SK-N-SH (cell line): ENCODE measurements around the gene PWP1. TPM values are rescaled to one million over a fixed set of nuclear protein-coding genes. Genes with fewer than 3 reads are reported as not detected.
A peak's percentile ranks its signal among the peaks of the same experiment; 100 is the strongest.

Source experiments
- CTCF ChIA-PET: fragments of 300-600, 350-600 bp; formaldehyde crosslinking; extraction: SDS; loops from one replicate; lab custom pipeline; 2021; lab: Yijun Ruan, JAX
- POLR2A ChIA-PET: fragments of 350-600 bp; sonication (Branson Sonifier 250); formaldehyde crosslinking; extraction: SDS; loops from one replicate; lab custom pipeline; 2020; ENCODE audit warnings: antibody characterized with exemption, inconsistent platforms; lab: Yijun Ruan, JAX
- DNase-seq: peaks from one replicate; pipeline ENCODE4 v3.0.0; 2012
- H2AFZ ChIP-seq: fragments of 200-600 bp; sonication (generic); 2 replicates; pipeline ENCODE4 v1.8.1; 2016; ENCODE audit warnings: antibody characterized with exemption, mild to moderate bottlenecking, low read depth
- H3F3A ChIP-seq: fragments of 200-600 bp; sonication (generic); replicated peaks from 2 replicates; pipeline ENCODE3; 2016; ENCODE audit warnings: antibody characterized with exemption, mild to moderate bottlenecking; ENCODE audit not compliant: insufficient read depth
- H3K27ac ChIP-seq, 2 experiments: fragments of 200-500 bp in 1 of 2; fragments of 200-600 bp in 1 of 2; sonication (Bioruptor generic) in 1 of 2; sonication (generic), shearing (Covaris generic) in 1 of 2; 2 replicates each; pipeline versions ENCODE4 v1.5.1 to v1.6.1; 2014 to 2016; ENCODE audit warnings: low read depth in 2 of 2, inconsistent platforms in 1 of 2, low read length in 1 of 2, mild to moderate bottlenecking in 1 of 2, mixed read lengths in 1 of 2
- H3K27me3 ChIP-seq: fragments of 200-600 bp; sonication (generic), shearing (Covaris generic); 2 replicates; pipeline ENCODE4 v1.6.1; 2016; ENCODE audit warnings: mixed run types; ENCODE audit not compliant: insufficient read depth
- H3K36me3 ChIP-seq, 2 experiments: fragments of 200-500 bp in 1 of 2; fragments of 200-600 bp in 1 of 2; sonication (Bioruptor generic) in 1 of 2; sonication (generic) in 1 of 2; replicated peaks in 1 of 2; 2 replicates each; pipeline versions ENCODE3 to v1.5.1; 2014 to 2016; ENCODE audit warnings: low read length in 1 of 2, mild to moderate bottlenecking in 1 of 2; ENCODE audit not compliant: insufficient read depth in 2 of 2, control insufficient read depth in 1 of 2
- H3K4me1 ChIP-seq, 2 experiments: fragments of 200-500 bp in 1 of 2; fragments of 200-600 bp in 1 of 2; sonication (Bioruptor generic) in 1 of 2; sonication (generic), shearing (Covaris generic) in 1 of 2; 2 replicates each; pipeline versions ENCODE4 v1.5.1 to v1.6.1; 2014 to 2016; ENCODE audit warnings: low read depth in 1 of 2, low read length in 1 of 2, mixed run types in 1 of 2; ENCODE audit not compliant: insufficient read depth in 2 of 2, control insufficient read depth in 1 of 2
- H3K4me2 ChIP-seq: fragments of 200-600 bp; sonication (generic), shearing (Covaris generic); 2 replicates; pipeline ENCODE4 v1.6.1; 2017; ENCODE audit warnings: mixed run types
- H3K4me3 ChIP-seq, 2 experiments: fragments of 200-500 bp in 1 of 2; fragments of 200-600 bp in 1 of 2; sonication (Bioruptor generic) in 1 of 2; sonication (generic), shearing (Covaris generic) in 1 of 2; 2 replicates each; pipeline versions ENCODE4 v1.5.1 to v1.8.1; 2014 to 2016; ENCODE audit warnings: low read depth in 2 of 2, inconsistent platforms in 1 of 2, low read length in 1 of 2, mild to moderate bottlenecking in 1 of 2, mixed read lengths in 1 of 2, moderate library complexity in 1 of 2
- H3K79me2 ChIP-seq: fragments of 200-600 bp; sonication (generic); 2 replicates; pipeline ENCODE4 v1.8.1; 2017; ENCODE audit warnings: mild to moderate bottlenecking; ENCODE audit not compliant: insufficient read depth
- H3K9ac ChIP-seq: fragments of 200-600 bp; sonication (generic); 2 replicates; pipeline ENCODE4 v1.6.1; 2017; ENCODE audit warnings: mixed run types
- H3K9me2 ChIP-seq: fragments of 200-600 bp; sonication (generic); 2 replicates; pipeline ENCODE4 v1.6.1; 2017; ENCODE audit warnings: mixed run types
- H3K9me3 ChIP-seq: fragments of 200-600 bp; sonication (generic); 2 replicates; pipeline ENCODE4 v1.6.1; 2017; ENCODE audit warnings: mixed run types, mild to moderate bottlenecking, moderate library complexity
- H4K20me1 ChIP-seq: fragments of 200-600 bp; sonication (generic); 2 replicates; pipeline ENCODE4 v1.6.1; 2017; ENCODE audit warnings: mild to moderate bottlenecking, mixed run types; ENCODE audit not compliant: insufficient read depth
- CHD2 ChIP-seq: fragments of 150-350 bp; IDR thresholded peaks from 2 replicates; pipeline ENCODE4 v1.6.1; 2018; ENCODE audit warnings: low read length; ENCODE audit not compliant: partially characterized antibody
- ELF1 ChIP-seq: IDR thresholded peaks from 2 replicates; pipeline ENCODE4 v1.4.0; 2012
- EP300 ChIP-seq, 2 experiments: IDR thresholded peaks; 2 replicates each; pipeline versions ENCODE4 v1.4.0 to v1.6.1; 2012; ENCODE audit warnings: borderline replicate concordance in 1 of 2, low read depth in 1 of 2, low read length in 1 of 2
- EZH2phosphoT487 ChIP-seq: fragments of 200-600 bp; sonication (generic); IDR thresholded peaks from 2 replicates; pipeline ENCODE4 v1.6.1; 2017; ENCODE audit warnings: low read depth, mixed run types, mild to moderate bottlenecking, antibody characterized with exemption, moderate library complexity, borderline replicate concordance
- FOSL2 ChIP-seq: IDR thresholded peaks from 2 replicates; pipeline ENCODE4 v1.4.0; 2012; ENCODE audit warnings: low read depth, mild to moderate bottlenecking, moderate library complexity, borderline replicate concordance
- FOXJ3 ChIP-seq: sonication (generic); formaldehyde crosslinking; IDR thresholded peaks from 2 replicates; pipeline ENCODE4 v1.5.1; 2020; ENCODE audit warnings: mild to moderate bottlenecking, missing genetic modification reagents
- FOXM1 ChIP-seq: IDR thresholded peaks from 2 replicates; pipeline ENCODE4 v1.4.0; 2012; ENCODE audit warnings: low read depth, mild to moderate bottlenecking
- GATA2 ChIP-seq: sonication (generic); formaldehyde crosslinking; IDR thresholded peaks from 2 replicates; pipeline ENCODE4 v1.5.0; 2020; ENCODE audit warnings: mild to moderate bottlenecking, missing genetic modification reagents
- JUND ChIP-seq: IDR thresholded peaks from 2 replicates; pipeline ENCODE4 v1.4.0; 2012
- NFIC ChIP-seq: IDR thresholded peaks from 2 replicates; pipeline ENCODE4 v1.4.0; 2012; ENCODE audit warnings: borderline replicate concordance
- NRF1 ChIP-seq: IDR thresholded peaks from 2 replicates; pipeline ENCODE4 v1.6.1; 2012; ENCODE audit warnings: low read depth, mild to moderate bottlenecking, low read length
- POLR2AphosphoS5 ChIP-seq: IDR thresholded peaks from 2 replicates; pipeline ENCODE4 v1.6.1; 2012; ENCODE audit warnings: low read depth, low read length
- RCOR1 ChIP-seq: fragments of 150-350 bp; IDR thresholded peaks from 2 replicates; pipeline ENCODE4 v1.6.1; 2017; ENCODE audit warnings: antibody characterized with exemption, low read length
- RFX5 ChIP-seq: IDR thresholded peaks from 2 replicates; pipeline ENCODE4 v1.6.1; 2012; ENCODE audit warnings: mild to moderate bottlenecking, improper control_type of control experiment, low read length
- RXRA ChIP-seq: IDR thresholded peaks from 2 replicates; pipeline ENCODE4 v1.4.0; 2012; ENCODE audit warnings: low read depth, mild to moderate bottlenecking, borderline replicate concordance
- SIN3A ChIP-seq: IDR thresholded peaks from 2 replicates; pipeline ENCODE4 v1.6.1; 2012; ENCODE audit warnings: low read depth, mild to moderate bottlenecking, low read length, moderate library complexity, borderline replicate concordance
- TAF1 ChIP-seq: IDR thresholded peaks from 2 replicates; pipeline ENCODE4 v1.6.1; 2012; ENCODE audit warnings: low read depth, mild to moderate bottlenecking, low read length, moderate library complexity, borderline replicate concordance
- TCF12 ChIP-seq: IDR thresholded peaks from 2 replicates; pipeline ENCODE4 v1.4.0; 2012
- TEAD4 ChIP-seq: IDR thresholded peaks from 2 replicates; pipeline ENCODE4 v1.4.0; 2012; ENCODE audit warnings: mild to moderate bottlenecking, borderline replicate concordance; ENCODE audit not compliant: insufficient read depth
- YY1 ChIP-seq: IDR thresholded peaks from 2 replicates; pipeline ENCODE4 v1.4.0; 2012; ENCODE audit warnings: low read depth, mild to moderate bottlenecking
- WGBS: methylation state at CpG from one replicate; pipeline ENCODE4 v1.1.6; 2017; ENCODE audit warnings: low lambda C conversion rate; 5-methylcytosine and 5-hydroxymethylcytosine counted together
- polyA plus RNA-seq, 3 experiments: library from polyadenylated mRNA; depleted of rRNA; stranded (reverse); fragments of >200 nt; gene quantifications; 2 replicates each; pipeline ENCODE4 v1.2.3, GENCODE V29; 2012
- TF ChIP-seq, protein P1 (sequence below): IDR thresholded peaks from 2 replicates; pipeline ENCODE4 v1.4.0; 2012; ENCODE audit warnings: low read depth, borderline replicate concordance
- TF ChIP-seq, protein P2 (sequence below): fragments of 150-350 bp; IDR thresholded peaks from 2 replicates; pipeline ENCODE4 v1.6.1; 2017; ENCODE audit warnings: antibody characterized with exemption, low read length, low read depth, borderline replicate concordance
- TF ChIP-seq, protein P3 (sequence below): IDR thresholded peaks from 2 replicates; pipeline ENCODE4 v1.4.0; 2012; ENCODE audit warnings: low read depth, borderline replicate concordance
- TF ChIP-seq, protein P4 (sequence below): fragments of 200-600 bp; sonication (generic); IDR thresholded peaks from 2 replicates; pipeline ENCODE4 v1.6.1; 2017; ENCODE audit warnings: antibody characterized with exemption, mild to moderate bottlenecking, moderate library complexity
- TF ChIP-seq, protein P5 (sequence below): IDR thresholded peaks from 2 replicates; pipeline ENCODE4; 2012
- TF ChIP-seq, protein P6 (sequence below): IDR thresholded peaks from 2 replicates; pipeline ENCODE4 v1.4.0; 2012; ENCODE audit warnings: low read depth

Gene PWP1
- polyA plus RNA-seq (2012; rRNA removed) = 129 and 165 TPM in 2 replicates
- 146 and 181 TPM in 2 replicates for polyA plus RNA-seq (2012; cell fraction: cytosol; rRNA removed)
- polyA plus RNA-seq (2012; cell fraction: nucleus; rRNA removed) = 103 and 127 TPM in 2 replicates

DNA sequence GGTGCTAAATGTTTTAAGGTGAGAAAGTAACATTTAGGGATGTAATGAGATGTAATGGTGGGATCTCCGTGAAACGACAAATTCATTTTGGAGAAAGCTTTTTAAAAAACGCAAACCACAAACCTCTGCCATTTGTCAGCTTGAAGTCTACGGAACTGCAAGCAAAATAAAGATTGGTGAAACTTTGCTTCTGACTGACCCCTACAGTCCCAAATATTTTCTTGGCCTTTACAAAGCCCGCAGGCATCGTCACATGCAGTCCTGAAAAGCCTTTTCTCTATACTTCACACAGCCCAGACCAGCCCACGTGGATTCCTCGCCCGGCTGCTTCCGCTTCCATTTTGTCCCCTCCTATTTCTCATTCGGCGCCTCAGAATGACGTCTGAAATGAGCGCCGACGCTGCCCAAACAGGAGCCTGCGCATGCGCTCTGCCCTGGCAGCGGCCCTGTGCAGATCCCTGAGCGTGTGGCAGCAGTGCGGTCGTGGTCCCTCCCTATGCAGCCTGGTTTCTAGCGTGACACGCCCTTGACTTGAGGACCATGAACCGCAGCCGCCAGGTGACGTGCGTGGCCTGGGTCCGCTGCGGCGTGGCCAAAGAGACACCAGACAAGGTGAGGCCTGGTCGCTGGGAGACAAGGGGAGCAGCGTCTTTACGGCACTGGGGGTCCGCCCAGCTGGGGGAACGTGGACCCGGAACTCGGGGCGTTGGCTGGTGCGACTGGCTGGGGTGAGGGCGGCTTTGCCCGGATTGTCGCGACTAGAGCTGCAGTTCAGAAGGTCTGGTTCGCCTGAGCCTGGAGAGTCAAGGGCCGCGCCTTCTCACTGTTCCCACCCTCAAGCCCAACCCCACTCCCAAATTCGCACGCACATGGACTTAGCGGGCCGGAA is at the start of gene PWP1:
TSS of gene PWP1 (plus strand) at position 440 of the 889 bp plus-strand sequence. CDS start at position 541, 101 bp downstream.
- DNase-seq = peak; percentile 98
- peaks cover 4% of the 10 kb centered on the region for H3F3A ChIP-seq
- peak within 1 kb of the TSS; percentile 93 for H3K4me2 ChIP-seq
- H3K27ac ChIP-seq = peak within 1 kb of the TSS; percentile 59 to 70
- H4K20me1 ChIP-seq = no peaks in the 10 kb centered on the region
- H3K9ac ChIP-seq = peak within 1 kb of the TSS; percentile 95
- H3K4me3 ChIP-seq = peak within 1 kb of the TSS; percentile 88 to 96
- peak within 1 kb of the TSS; percentile 99 for H2AFZ ChIP-seq
- H3K9me3 ChIP-seq = no peaks in the 10 kb centered on the region
- ChIA-PET POLR2A (interaction anchor here (0.7 kb wide), 2 partner anchors 13 to 31 kb away, joined by 3 read pairs; no protein-coding TSS in a partner anchor), CTCF (interaction anchor here (0.7 to 1.9 kb wide), 6 partner anchors 9 to 554 kb away, joined by 3 to 8 read pairs (median 4); no protein-coding TSS in a partner anchor)
- no peaks in the 10 kb centered on the region for H3K9me2 ChIP-seq
- H3K27me3 ChIP-seq = no peaks in the 10 kb centered on the region; the same call in 1 of the 2 replicates
- peaks cover 18 to 21% of the 10 kb centered on the region in 2 experiments for H3K36me3 ChIP-seq
- WGBS = 1% methylated on average over 19 of the region's 51 CpGs
- peaks cover 38% of the 10 kb centered on the region for H3K79me2 ChIP-seq
- H3K4me1 ChIP-seq = peaks cover 0 to 7% of the 10 kb centered on the region in 2 experiments; a peak in 2 of 4 replicates
- TF ChIP-seq JUND (no peak), GATA2 (no peak), CHD2 (peak; percentile 76), EP300 (IDR thresholded peaks at IDR 0.05; ENCODE audit: borderline replicate concordance in 1 of 2, low read depth in 1 of 2, low read length in 1 of 2) (0 out of 4 replicates have a peak, but pooled peaks of 1 of the 2 experiments have one; percentile 23), POLR2AphosphoS5 (peak; percentile 88), FOXJ3 (CRISPR knock-in tag) (0 out of 2 replicates have a peak, but pooled peaks have one; percentile 32), SIN3A (peak; percentile 97; the same call in 1 of the 2 replicates), TEAD4 (no peak), FOSL2 (no peak), YY1 (peak; percentile 87; the same call in 1 of the 2 replicates), NFIC (no peak), FOXM1 (no peak), TCF12 (no peak), TAF1 (peak; percentile 91), RXRA (no peak), NRF1 (peak; percentile 91), EZH2phosphoT487 (no peak), RCOR1 (no peak), ELF1 (peak; percentile 94), RFX5 (no peak)
- TF ChIP-seq, protein P1, sequence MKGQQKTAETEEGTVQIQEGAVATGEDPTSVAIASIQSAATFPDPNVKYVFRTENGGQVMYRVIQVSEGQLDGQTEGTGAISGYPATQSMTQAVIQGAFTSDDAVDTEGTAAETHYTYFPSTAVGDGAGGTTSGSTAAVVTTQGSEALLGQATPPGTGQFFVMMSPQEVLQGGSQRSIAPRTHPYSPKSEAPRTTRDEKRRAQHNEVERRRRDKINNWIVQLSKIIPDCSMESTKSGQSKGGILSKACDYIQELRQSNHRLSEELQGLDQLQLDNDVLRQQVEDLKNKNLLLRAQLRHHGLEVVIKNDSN = no peak; the same call in 1 of the 2 replicates
- TF ChIP-seq, protein P2, sequence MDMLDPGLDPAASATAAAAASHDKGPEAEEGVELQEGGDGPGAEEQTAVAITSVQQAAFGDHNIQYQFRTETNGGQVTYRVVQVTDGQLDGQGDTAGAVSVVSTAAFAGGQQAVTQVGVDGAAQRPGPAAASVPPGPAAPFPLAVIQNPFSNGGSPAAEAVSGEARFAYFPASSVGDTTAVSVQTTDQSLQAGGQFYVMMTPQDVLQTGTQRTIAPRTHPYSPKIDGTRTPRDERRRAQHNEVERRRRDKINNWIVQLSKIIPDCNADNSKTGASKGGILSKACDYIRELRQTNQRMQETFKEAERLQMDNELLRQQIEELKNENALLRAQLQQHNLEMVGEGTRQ = no peak
- TF ChIP-seq, protein P3, sequence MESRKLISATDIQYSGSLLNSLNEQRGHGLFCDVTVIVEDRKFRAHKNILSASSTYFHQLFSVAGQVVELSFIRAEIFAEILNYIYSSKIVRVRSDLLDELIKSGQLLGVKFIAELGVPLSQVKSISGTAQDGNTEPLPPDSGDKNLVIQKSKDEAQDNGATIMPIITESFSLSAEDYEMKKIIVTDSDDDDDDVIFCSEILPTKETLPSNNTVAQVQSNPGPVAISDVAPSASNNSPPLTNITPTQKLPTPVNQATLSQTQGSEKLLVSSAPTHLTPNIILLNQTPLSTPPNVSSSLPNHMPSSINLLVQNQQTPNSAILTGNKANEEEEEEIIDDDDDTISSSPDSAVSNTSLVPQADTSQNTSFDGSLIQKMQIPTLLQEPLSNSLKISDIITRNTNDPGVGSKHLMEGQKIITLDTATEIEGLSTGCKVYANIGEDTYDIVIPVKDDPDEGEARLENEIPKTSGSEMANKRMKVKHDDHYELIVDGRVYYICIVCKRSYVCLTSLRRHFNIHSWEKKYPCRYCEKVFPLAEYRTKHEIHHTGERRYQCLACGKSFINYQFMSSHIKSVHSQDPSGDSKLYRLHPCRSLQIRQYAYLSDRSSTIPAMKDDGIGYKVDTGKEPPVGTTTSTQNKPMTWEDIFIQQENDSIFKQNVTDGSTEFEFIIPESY = no peak
- TF ChIP-seq, protein P4, sequence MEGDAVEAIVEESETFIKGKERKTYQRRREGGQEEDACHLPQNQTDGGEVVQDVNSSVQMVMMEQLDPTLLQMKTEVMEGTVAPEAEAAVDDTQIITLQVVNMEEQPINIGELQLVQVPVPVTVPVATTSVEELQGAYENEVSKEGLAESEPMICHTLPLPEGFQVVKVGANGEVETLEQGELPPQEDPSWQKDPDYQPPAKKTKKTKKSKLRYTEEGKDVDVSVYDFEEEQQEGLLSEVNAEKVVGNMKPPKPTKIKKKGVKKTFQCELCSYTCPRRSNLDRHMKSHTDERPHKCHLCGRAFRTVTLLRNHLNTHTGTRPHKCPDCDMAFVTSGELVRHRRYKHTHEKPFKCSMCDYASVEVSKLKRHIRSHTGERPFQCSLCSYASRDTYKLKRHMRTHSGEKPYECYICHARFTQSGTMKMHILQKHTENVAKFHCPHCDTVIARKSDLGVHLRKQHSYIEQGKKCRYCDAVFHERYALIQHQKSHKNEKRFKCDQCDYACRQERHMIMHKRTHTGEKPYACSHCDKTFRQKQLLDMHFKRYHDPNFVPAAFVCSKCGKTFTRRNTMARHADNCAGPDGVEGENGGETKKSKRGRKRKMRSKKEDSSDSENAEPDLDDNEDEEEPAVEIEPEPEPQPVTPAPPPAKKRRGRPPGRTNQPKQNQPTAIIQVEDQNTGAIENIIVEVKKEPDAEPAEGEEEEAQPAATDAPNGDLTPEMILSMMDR = no peak
- TF ChIP-seq, protein P5, sequence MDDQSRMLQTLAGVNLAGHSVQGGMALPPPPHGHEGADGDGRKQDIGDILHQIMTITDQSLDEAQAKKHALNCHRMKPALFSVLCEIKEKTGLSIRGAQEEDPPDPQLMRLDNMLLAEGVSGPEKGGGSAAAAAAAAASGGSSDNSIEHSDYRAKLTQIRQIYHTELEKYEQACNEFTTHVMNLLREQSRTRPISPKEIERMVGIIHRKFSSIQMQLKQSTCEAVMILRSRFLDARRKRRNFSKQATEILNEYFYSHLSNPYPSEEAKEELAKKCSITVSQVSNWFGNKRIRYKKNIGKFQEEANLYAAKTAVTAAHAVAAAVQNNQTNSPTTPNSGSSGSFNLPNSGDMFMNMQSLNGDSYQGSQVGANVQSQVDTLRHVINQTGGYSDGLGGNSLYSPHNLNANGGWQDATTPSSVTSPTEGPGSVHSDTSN = no peak
- TF ChIP-seq, protein P6, sequence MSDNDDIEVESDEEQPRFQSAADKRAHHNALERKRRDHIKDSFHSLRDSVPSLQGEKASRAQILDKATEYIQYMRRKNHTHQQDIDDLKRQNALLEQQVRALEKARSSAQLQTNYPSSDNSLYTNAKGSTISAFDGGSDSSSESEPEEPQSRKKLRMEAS = peak; percentile 100
